ENCODE results near the gene KNL1.

Gene KNL1

GRCh38 chr15:40595219-40595618 is 1.2 kb downstream of the KNL1 start:
- ATAC-seq, result no peak
- TF ChIP-seq TSHZ2 (CRISPR knock-in tag; IDR thresholded peaks at IDR 0.05) (no peak), ZFP3 (CRISPR knock-in tag; IDR thresholded peaks at IDR 0.05) (no peak), OSR1 (CRISPR knock-in tag; IDR thresholded peaks at IDR 0.05) (no peak), CSRNP3 (CRISPR knock-in tag; IDR thresholded peaks at IDR 0.05) (no peak), ZC3H10 (CRISPR knock-in tag; IDR thresholded peaks at IDR 0.05) (no peak), PPARA (CRISPR knock-in tag; IDR thresholded peaks at IDR 0.05; ENCODE audit: borderline replicate concordance) (no peak), ARNTL (CRISPR knock-in tag; IDR thresholded peaks at IDR 0.05; ENCODE audit: borderline replicate concordance, low read depth) (no peak), ZNF565 (CRISPR knock-in tag; conservative IDR thresholded peaks at IDR 0.05; ENCODE audit: low read depth) (no peak), TCF4 (CRISPR knock-in tag; IDR thresholded peaks at IDR 0.05; ENCODE audit: borderline replicate concordance) (no peak), TOX (CRISPR knock-in tag; IDR thresholded peaks at IDR 0.05; ENCODE audit: borderline replicate concordance) (no peak), ZNF8 (CRISPR knock-in tag; IDR thresholded peaks at IDR 0.05) (no peak), POU6F1 (CRISPR knock-in tag; IDR thresholded peaks at IDR 0.05; ENCODE audit: borderline replicate concordance, low read depth) (no peak), GLIS3 (CRISPR knock-in tag; IDR thresholded peaks at IDR 0.05) (no peak), CSDC2 (CRISPR knock-in tag; IDR thresholded peaks at IDR 0.05) (no peak), ZFP30 (CRISPR knock-in tag; IDR thresholded peaks at IDR 0.05) (no peak), ISL1 (CRISPR knock-in tag; IDR thresholded peaks at IDR 0.05) (no peak), ESRRG (CRISPR knock-in tag; IDR thresholded peaks at IDR 0.05) (no peak), CREB5 (CRISPR knock-in tag; IDR thresholded peaks at IDR 0.05; ENCODE audit: low read depth) (no peak)

GRCh38 chr15:40595773-40596172 is 1.7 kb downstream of the KNL1 start:
- TF ChIP-seq ZNF70 (CRISPR knock-in tag; IDR thresholded peaks at IDR 0.05) (no peak), ZFP3 (CRISPR knock-in tag; IDR thresholded peaks at IDR 0.05) (no peak), TOX (CRISPR knock-in tag; IDR thresholded peaks at IDR 0.05; ENCODE audit: borderline replicate concordance) (no peak), RARB (CRISPR knock-in tag; IDR thresholded peaks at IDR 0.05) (no peak), ESRRG (CRISPR knock-in tag; IDR thresholded peaks at IDR 0.05) (no peak), OSR1 (CRISPR knock-in tag; IDR thresholded peaks at IDR 0.05) (no peak), TCF4 (CRISPR knock-in tag; IDR thresholded peaks at IDR 0.05; ENCODE audit: borderline replicate concordance) (no peak), ZNF565 (CRISPR knock-in tag; conservative IDR thresholded peaks at IDR 0.05; ENCODE audit: low read depth) (no peak)
- ATAC-seq, result no peak

GRCh38 chr15:40597024-40597423 is 3.0 kb downstream of the KNL1 start:
- no peak for ATAC-seq
- TF ChIP-seq CSRNP3 (CRISPR knock-in tag; IDR thresholded peaks at IDR 0.05) (no peak), ZFP3 (CRISPR knock-in tag; IDR thresholded peaks at IDR 0.05) (no peak), ZNF70 (CRISPR knock-in tag; IDR thresholded peaks at IDR 0.05) (no peak), ESRRG (CRISPR knock-in tag; IDR thresholded peaks at IDR 0.05) (no peak), ZC3H10 (CRISPR knock-in tag; IDR thresholded peaks at IDR 0.05) (no peak), SNAI2 (CRISPR knock-in tag; IDR thresholded peaks at IDR 0.05) (no peak), POU6F1 (CRISPR knock-in tag; IDR thresholded peaks at IDR 0.05; ENCODE audit: borderline replicate concordance, low read depth) (no peak), ZNF8 (CRISPR knock-in tag; IDR thresholded peaks at IDR 0.05) (no peak), ISL1 (CRISPR knock-in tag; IDR thresholded peaks at IDR 0.05) (no peak)

All from SK-N-SH treated with all-trans-retinoic acid at 6 μM for 48 hours (cell line).